Upper lobe of right lung (tissue), 1 donor: ENCODE measurements around the gene HIBADH. TPM values are rescaled to one million over a fixed set of nuclear protein-coding genes. Genes with fewer than 3 reads are reported as not detected.
"Not testable (repeated sequence)": the region's sequence is repeated elsewhere in the genome, so short reads cannot be mapped to it uniquely, and the experiment has no call there.

Source experiments
- ATAC-seq: fragments of 200-7000 bp; cut with Tn5 transposase; one replicate; pipeline ENCODE4 v1.9.1; 2020; ENCODE audit warnings: mild to moderate bottlenecking, moderate library complexity
- DNase-seq: peaks from one replicate; pipeline ENCODE4 v3.0.0-alpha.2; 2020
- H3K27ac ChIP-seq: fragments of 200-600 bp; one replicate; pipeline ENCODE4 v1.8.0; 2022
- H3K27me3 ChIP-seq: fragments of 200-600 bp; one replicate; pipeline ENCODE4 v1.8.0; 2022; ENCODE audit warnings: mild to moderate bottlenecking
- H3K36me3 ChIP-seq: fragments of 200-600 bp; one replicate; pipeline ENCODE4 v1.8.0; 2022
- H3K4me1 ChIP-seq: fragments of 200-600 bp; one replicate; pipeline ENCODE4 v1.8.0; 2022
- H3K4me3 ChIP-seq: fragments of 200-600 bp; one replicate; pipeline ENCODE4 v1.8.0; 2022; ENCODE audit warnings: mild to moderate bottlenecking
- H3K9me3 ChIP-seq: fragments of 200-600 bp; one replicate; pipeline ENCODE4 v1.8.0; 2022
- intact Hi-C: fragments of 100-400 bp; cut with DNase I; formaldehyde crosslinking; loops from one replicate; pipeline ENCODE4 v1.11.0; 2022
- total RNA-seq: library from RNA; stranded (reverse); fragmentation: NEBNext Ultra II Directional; extraction: Animal tissue kit (Norgen Biotek cat#: 25700); gene quantifications from one replicate; pipeline ENCODE4 v1.2.1, GENCODE V29; 2021
- TF ChIP-seq, protein P1 (sequence below): fragments of 200-600 bp; IDR thresholded peaks from one replicate; pipeline ENCODE4 v1.8.0; 2022; ENCODE audit warnings: antibody characterized with exemption
- donor health status: DM: no; HTN: yes; CAD: no; lungs with severe emphysema.

The HIBADH gene
- total RNA-seq, 1 donor from 2014 or later = 23.7 TPM

- no peaks in the 10 kb centered on the region for H3K4me1 ChIP-seq
- ATAC-seq (no peak), DNase-seq (no peak)
- H3K4me3 ChIP-seq = no peak overlapping the region
- H3K27me3 ChIP-seq = no peaks in the 10 kb centered on the region
- TF ChIP-seq, protein P1, sequence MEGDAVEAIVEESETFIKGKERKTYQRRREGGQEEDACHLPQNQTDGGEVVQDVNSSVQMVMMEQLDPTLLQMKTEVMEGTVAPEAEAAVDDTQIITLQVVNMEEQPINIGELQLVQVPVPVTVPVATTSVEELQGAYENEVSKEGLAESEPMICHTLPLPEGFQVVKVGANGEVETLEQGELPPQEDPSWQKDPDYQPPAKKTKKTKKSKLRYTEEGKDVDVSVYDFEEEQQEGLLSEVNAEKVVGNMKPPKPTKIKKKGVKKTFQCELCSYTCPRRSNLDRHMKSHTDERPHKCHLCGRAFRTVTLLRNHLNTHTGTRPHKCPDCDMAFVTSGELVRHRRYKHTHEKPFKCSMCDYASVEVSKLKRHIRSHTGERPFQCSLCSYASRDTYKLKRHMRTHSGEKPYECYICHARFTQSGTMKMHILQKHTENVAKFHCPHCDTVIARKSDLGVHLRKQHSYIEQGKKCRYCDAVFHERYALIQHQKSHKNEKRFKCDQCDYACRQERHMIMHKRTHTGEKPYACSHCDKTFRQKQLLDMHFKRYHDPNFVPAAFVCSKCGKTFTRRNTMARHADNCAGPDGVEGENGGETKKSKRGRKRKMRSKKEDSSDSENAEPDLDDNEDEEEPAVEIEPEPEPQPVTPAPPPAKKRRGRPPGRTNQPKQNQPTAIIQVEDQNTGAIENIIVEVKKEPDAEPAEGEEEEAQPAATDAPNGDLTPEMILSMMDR = no peak
- intact Hi-C loops = loop anchor here (10.0 kb wide), 1 partner anchor 375 kb away; the partner anchor contains the start of gene HOXA13
- no peaks in the 10 kb centered on the region for H3K36me3 ChIP-seq
- H3K27ac ChIP-seq = no peak overlapping the region
- H3K9me3 ChIP-seq = no peaks in the 10 kb centered on the region
These were observed 83.1 kb downstream of the HIBADH start for GRCh38 chr7:27579565-27579964.

- H3K9me3 ChIP-seq, DNase-seq, H3K36me3 ChIP-seq, H3K4me1 ChIP-seq, H3K4me3 ChIP-seq, H3K27me3 ChIP-seq, ATAC-seq, H3K27ac ChIP-seq: not testable (repeated sequence)
- intact Hi-C loops = loop anchor here (10.0 kb wide), 1 partner anchor 373 kb away; the partner anchor contains the start of gene HOXA13
These were observed 84.5 kb downstream of the HIBADH start for GRCh38 chr7:27578169-27578568.

DNA sequence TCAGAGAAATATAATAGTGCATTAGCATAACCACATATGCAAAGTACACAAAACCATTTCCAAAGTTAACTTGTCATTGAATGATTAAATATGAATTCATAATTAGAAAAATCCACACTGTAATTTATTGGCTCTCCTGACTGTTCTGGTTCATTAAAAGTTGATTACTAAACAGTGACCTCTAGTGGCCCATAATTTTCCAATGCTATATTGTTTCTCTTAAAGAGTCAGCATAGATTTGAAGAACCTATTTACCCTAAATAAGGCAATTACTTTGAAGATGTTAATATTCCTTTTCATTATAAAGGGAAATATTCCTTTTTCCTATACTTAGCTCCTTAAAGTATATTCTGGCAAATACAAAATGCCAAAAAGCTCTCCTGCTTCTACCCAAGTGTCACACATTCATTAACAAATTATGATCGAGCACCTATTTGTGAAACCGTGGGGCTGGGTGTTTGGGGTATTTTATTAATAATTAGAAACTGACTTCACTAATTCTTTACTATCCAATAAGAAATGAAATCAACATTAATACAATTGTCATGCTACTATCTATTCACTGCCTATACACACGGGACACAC lies 86.2 kb downstream of the HIBADH start:
- Histone ChIP-seq H3K4me1 (no peaks in the 10 kb centered on the region), H3K4me3 (no peak overlapping the region), H3K36me3 (no peaks in the 10 kb centered on the region), H3K27me3 (no peaks in the 10 kb centered on the region), H3K9me3 (no peaks in the 10 kb centered on the region), H3K27ac (no peak overlapping the region)
- DNase-seq = no peak
- ATAC-seq = peak; percentile 56
- TF ChIP-seq, protein P1 = peak; percentile 72
- intact Hi-C loops = loop anchor here (10.0 kb wide), 1 partner anchor 372 kb away; the partner anchor contains the start of gene HOXA13

- H3K27me3 ChIP-seq = no peaks in the 10 kb centered on the region
- DNase-seq (no peak), ATAC-seq (peak; percentile 50)
- H3K27ac ChIP-seq = no peak overlapping the region
- no peak overlapping the region for H3K4me3 ChIP-seq
- TF ChIP-seq, protein P1 = no peak
- H3K36me3 ChIP-seq = no peaks in the 10 kb centered on the region
- no peaks in the 10 kb centered on the region for H3K4me1 ChIP-seq
- intact Hi-C loops = loop anchor here (10.0 kb wide), 1 partner anchor 371 kb away; the partner anchor contains the start of gene HOXA13
- H3K9me3 ChIP-seq = no peaks in the 10 kb centered on the region
These were observed 87.1 kb downstream of the HIBADH start for GRCh38 chr7:27575613-27576012.

GRCh38 chr7:27569106-27569505 lies 93.6 kb downstream of the HIBADH start:
- TF ChIP-seq, protein P1 = no peak
- Histone ChIP-seq H3K36me3 (no peaks in the 10 kb centered on the region), H3K4me3 (no peak overlapping the region), H3K27ac (no peak overlapping the region), H3K9me3 (no peaks in the 10 kb centered on the region), H3K27me3 (no peaks in the 10 kb centered on the region), H3K4me1 (no peaks in the 10 kb centered on the region)
- DNase-seq (no peak), ATAC-seq (no peak)
- intact Hi-C loops = no loop called here

- intact Hi-C loops = no loop called here
- no peaks in the 10 kb centered on the region for H3K9me3 ChIP-seq
These were observed 95.4 kb downstream of the HIBADH start for GRCh38 chr7:27567266-27567665.

More at GRCh38 chr7:27567266-27567665, 95.4 kb downstream of the HIBADH start:
- H3K4me3 ChIP-seq = no peak overlapping the region
- no peaks in the 10 kb centered on the region for H3K36me3 ChIP-seq
- DNase-seq (no peak), ATAC-seq (no peak)
- no peaks in the 10 kb centered on the region for H3K27me3 ChIP-seq
- TF ChIP-seq, protein P1 = no peak
- H3K4me1 ChIP-seq = no peaks in the 10 kb centered on the region
- no peak overlapping the region for H3K27ac ChIP-seq
